ENCODE results near the gene WDR44. TPM values are rescaled to one million over a fixed set of nuclear protein-coding genes. Genes with fewer than 3 reads are reported as not detected.
"Not testable (repeated sequence)": the region's sequence is repeated elsewhere in the genome, so short reads cannot be mapped to it uniquely, and the experiment has no call there.

The WDR44 gene
- total RNA-seq, 2 donors from 2014 or later, result 26.3 to 36.3 TPM

GRCh38 chrX:118474586-118474985 is 128.7 kb downstream of the WDR44 start:
- no peaks in the 10 kb centered on the region for H3K4me1 Mint-ChIP-seq
- 93% methylated on average over 6 of the region's 6 CpGs; no CpG with 5 or more reads in 1 of the 2 experiments for WGBS, 2 experiments (ENCODE audit: insufficient coverage in 1 of 2, insufficient read length in 1 of 2)
- TF ChIP-seq CTCF (conservative IDR thresholded peaks at IDR 0.05), result no peak

GRCh38 chrX:118475903-118476302 is 130.0 kb downstream of the WDR44 start:
- no peak overlapping the region for H3K27ac ChIP-seq (ENCODE audit: low read depth, low read length)
- H3K9me3 ChIP-seq (ENCODE audit: control insufficient read depth, low read length), result no peaks in the 10 kb centered on the region
- no peak for TF ChIP-seq CTCF (conservative IDR thresholded peaks at IDR 0.05)
- Mint-ChIP-seq H3K4me3 (no peak overlapping the region), H3K9me3 (peaks cover 38% of the 10 kb centered on the region), H3K27ac (no peak overlapping the region), H3K4me1 (no peaks in the 10 kb centered on the region), H3K36me3 (ENCODE audit: low read depth) (no peaks in the 10 kb centered on the region), H3K27me3 (ENCODE audit: insufficient read depth) (no peaks in the 10 kb centered on the region)
- H3K4me1 ChIP-seq (ENCODE audit: control insufficient read depth, insufficient read depth, low read length), result no peaks in the 10 kb centered on the region
- H3K36me3 ChIP-seq (ENCODE audit: control insufficient read depth, insufficient read depth, low read length), result no peaks in the 10 kb centered on the region
- no peak overlapping the region for H3K4me3 ChIP-seq (ENCODE audit: low read length)
- H3K9ac ChIP-seq (ENCODE audit: extremely low read depth, low read length, poor library complexity, severe bottlenecking), result no peak overlapping the region
- DNase-seq, result no peak
- H3K27me3 ChIP-seq (ENCODE audit: control insufficient read depth, insufficient read depth, low read length, poor library complexity, severe bottlenecking), result no peaks in the 10 kb centered on the region
- 80 to 95% methylated on average over 2 to 4 of the region's 4 CpGs for WGBS, 2 experiments (ENCODE audit: insufficient coverage in 1 of 2, insufficient read length in 1 of 2)

More at GRCh38 chrX:118474586-118474985, 128.7 kb downstream of the WDR44 start:
- no peak overlapping the region for H3K27ac Mint-ChIP-seq
- Histone ChIP-seq H3K27ac (ENCODE audit: low read depth, low read length) (no peak overlapping the region), H3K36me3 (ENCODE audit: control insufficient read depth, insufficient read depth, low read length) (no peaks in the 10 kb centered on the region), H3K9me3 (ENCODE audit: control insufficient read depth, low read length) (no peaks in the 10 kb centered on the region), H3K9ac (ENCODE audit: extremely low read depth, low read length, poor library complexity, severe bottlenecking) (no peak overlapping the region), H3K4me3 (ENCODE audit: low read length) (no peak overlapping the region), H3K27me3 (ENCODE audit: control insufficient read depth, insufficient read depth, low read length, poor library complexity, severe bottlenecking) (no peaks in the 10 kb centered on the region), H3K4me1 (ENCODE audit: control insufficient read depth, insufficient read depth, low read length) (no peaks in the 10 kb centered on the region)
- no peaks in the 10 kb centered on the region for H3K27me3 Mint-ChIP-seq (ENCODE audit: insufficient read depth)
- H3K36me3 Mint-ChIP-seq (ENCODE audit: low read depth), result no peaks in the 10 kb centered on the region
- peaks cover 42% of the 10 kb centered on the region for H3K9me3 Mint-ChIP-seq
- DNase-seq, result no peak
- no peak overlapping the region for H3K4me3 Mint-ChIP-seq

- Histone ChIP-seq H3K4me1 (ENCODE audit: control insufficient read depth, insufficient read depth, low read length) (no peaks in the 10 kb centered on the region), H3K9me3 (ENCODE audit: control insufficient read depth, low read length) (no peaks in the 10 kb centered on the region), H3K36me3 (ENCODE audit: control insufficient read depth, insufficient read depth, low read length) (no peaks in the 10 kb centered on the region), H3K4me3 (ENCODE audit: low read length) (no peak overlapping the region), H3K27me3 (ENCODE audit: control insufficient read depth, insufficient read depth, low read length, poor library complexity, severe bottlenecking) (no peaks in the 10 kb centered on the region), H3K9ac (ENCODE audit: extremely low read depth, low read length, poor library complexity, severe bottlenecking) (no peak overlapping the region), H3K27ac (ENCODE audit: low read depth, low read length) (no peak overlapping the region)
- H3K4me3 Mint-ChIP-seq, result no peak overlapping the region
- 100% methylated on average over 1 of the region's 1 CpG; no CpG with 5 or more reads in 1 of the 2 experiments for WGBS, 2 experiments (ENCODE audit: insufficient coverage in 1 of 2, insufficient read length in 1 of 2)
- TF ChIP-seq CTCF (conservative IDR thresholded peaks at IDR 0.05), result no peak
- H3K27ac Mint-ChIP-seq, result no peak overlapping the region
- peaks cover 39% of the 10 kb centered on the region for H3K9me3 Mint-ChIP-seq
- H3K27me3 Mint-ChIP-seq (ENCODE audit: insufficient read depth), result no peaks in the 10 kb centered on the region
- H3K36me3 Mint-ChIP-seq (ENCODE audit: low read depth), result no peaks in the 10 kb centered on the region
- H3K4me1 Mint-ChIP-seq, result no peaks in the 10 kb centered on the region
- DNase-seq, result no peak
Observed at GRCh38 chrX:118480172-118480571, 134.3 kb downstream of the WDR44 start.

GRCh38 chrX:118482384-118482783 is 136.5 kb downstream of the WDR44 start:
- WGBS, 2 experiments (ENCODE audit: insufficient coverage in 1 of 2, insufficient read length in 1 of 2), result 95 to 100% methylated on average over 2 to 4 of the region's 4 CpGs
- H3K36me3 ChIP-seq (ENCODE audit: control insufficient read depth, insufficient read depth, low read length); H3K4me3 ChIP-seq (ENCODE audit: low read length); H3K4me1 Mint-ChIP-seq; H3K36me3 Mint-ChIP-seq (ENCODE audit: low read depth); H3K4me3 Mint-ChIP-seq; H3K27me3 ChIP-seq (ENCODE audit: control insufficient read depth, insufficient read depth, low read length, poor library complexity, severe bottlenecking); H3K27ac Mint-ChIP-seq; H3K9ac ChIP-seq (ENCODE audit: extremely low read depth, low read length, poor library complexity, severe bottlenecking); H3K4me1 ChIP-seq (ENCODE audit: control insufficient read depth, insufficient read depth, low read length); H3K27ac ChIP-seq (ENCODE audit: low read depth, low read length); DNase-seq; H3K9me3 ChIP-seq (ENCODE audit: control insufficient read depth, low read length); H3K27me3 Mint-ChIP-seq (ENCODE audit: insufficient read depth): not testable (repeated sequence)
- H3K9me3 Mint-ChIP-seq, result peaks cover 38% of the 10 kb centered on the region

Data from endodermal cell (in vitro differentiated cells).